Mucosa of gallbladder (tissue), 1 donor: ENCODE data around the gene ARMH2. TPM values are rescaled to one million over a fixed set of nuclear protein-coding genes. Genes with fewer than 3 reads are reported as not detected.
A peak's percentile ranks its signal among the peaks of the same experiment; 100 is the strongest.
"Not testable (repeated sequence)": the region's sequence is repeated elsewhere in the genome, so short reads cannot be mapped to it uniquely, and the experiment has no call there.

Experiments used
- DNase-seq: peaks from one replicate; pipeline ENCODE4 v3.0.0-alpha.2; 2020; ENCODE audit warnings: low spot score
- total RNA-seq: library from RNA; stranded (reverse); gene quantifications from one replicate; pipeline ENCODE4 v1.2.1, GENCODE V29; 2021
- donor health status: DM: no; HTN: no; CAD: no.

Gene ARMH2
- total RNA-seq, 1 donor from 2014 or later = not detected

DNA sequence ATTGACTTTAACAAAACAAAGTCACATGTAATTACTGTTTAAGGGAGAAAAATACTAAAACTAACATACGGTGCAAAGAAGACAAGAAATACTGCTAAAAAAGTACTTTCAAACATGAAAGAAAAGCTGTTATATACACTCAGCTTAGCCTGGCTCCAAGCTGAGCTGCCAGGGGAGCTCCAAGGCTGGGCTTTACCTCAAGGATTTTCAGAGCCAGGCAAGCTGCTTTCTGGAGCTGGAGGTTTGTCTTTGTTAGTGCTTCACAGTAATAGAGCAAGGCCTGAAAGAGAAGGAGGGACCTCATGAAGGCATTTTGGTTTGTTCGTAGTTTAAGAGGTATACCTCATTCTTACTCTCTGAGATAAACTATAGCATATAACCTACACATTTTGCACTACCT, 19.6 kb upstream of the ARMH2 start:
- DNase-seq = no peak

DNA sequence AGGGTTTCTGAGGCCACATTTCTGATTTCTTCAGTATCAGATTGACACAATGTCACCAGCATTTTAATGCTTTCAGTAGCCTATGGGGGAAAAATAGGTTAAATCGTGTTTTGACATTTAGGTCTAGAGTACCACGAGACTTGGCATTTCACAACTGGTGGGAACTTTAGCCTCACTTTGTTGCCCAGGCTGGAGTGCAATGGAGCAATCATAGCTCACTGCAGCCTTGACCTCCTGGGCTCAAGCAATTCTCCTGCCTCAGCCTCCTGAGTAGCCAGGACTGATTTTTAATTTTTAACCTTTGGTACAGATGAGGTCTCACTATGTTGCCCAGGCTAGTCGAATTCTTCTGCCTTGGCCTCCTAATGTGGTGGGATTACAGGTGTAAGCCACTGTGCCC, 11.0 kb upstream of the ARMH2 start:
- DNase-seq = no peak

DNA sequence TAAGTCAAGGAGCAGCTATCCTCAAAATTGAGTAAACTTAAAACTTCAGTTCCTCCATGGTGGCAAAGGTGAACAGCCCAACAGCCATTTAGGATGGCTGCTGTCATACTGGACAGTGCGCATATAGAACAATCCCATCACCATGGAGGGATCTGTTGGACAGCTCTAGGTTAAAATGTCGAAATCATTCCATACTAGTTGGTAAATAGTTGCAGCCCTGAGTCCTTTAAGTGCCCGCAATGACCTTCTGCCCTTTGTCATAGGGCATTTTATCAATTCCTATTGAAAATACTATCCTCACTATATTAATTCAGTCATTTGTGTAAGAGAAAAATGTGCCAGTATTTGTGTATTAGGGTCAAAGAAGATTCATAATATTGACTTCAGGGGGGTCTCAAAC, 8.9 kb upstream of the ARMH2 start:
- no peak for DNase-seq

DNA sequence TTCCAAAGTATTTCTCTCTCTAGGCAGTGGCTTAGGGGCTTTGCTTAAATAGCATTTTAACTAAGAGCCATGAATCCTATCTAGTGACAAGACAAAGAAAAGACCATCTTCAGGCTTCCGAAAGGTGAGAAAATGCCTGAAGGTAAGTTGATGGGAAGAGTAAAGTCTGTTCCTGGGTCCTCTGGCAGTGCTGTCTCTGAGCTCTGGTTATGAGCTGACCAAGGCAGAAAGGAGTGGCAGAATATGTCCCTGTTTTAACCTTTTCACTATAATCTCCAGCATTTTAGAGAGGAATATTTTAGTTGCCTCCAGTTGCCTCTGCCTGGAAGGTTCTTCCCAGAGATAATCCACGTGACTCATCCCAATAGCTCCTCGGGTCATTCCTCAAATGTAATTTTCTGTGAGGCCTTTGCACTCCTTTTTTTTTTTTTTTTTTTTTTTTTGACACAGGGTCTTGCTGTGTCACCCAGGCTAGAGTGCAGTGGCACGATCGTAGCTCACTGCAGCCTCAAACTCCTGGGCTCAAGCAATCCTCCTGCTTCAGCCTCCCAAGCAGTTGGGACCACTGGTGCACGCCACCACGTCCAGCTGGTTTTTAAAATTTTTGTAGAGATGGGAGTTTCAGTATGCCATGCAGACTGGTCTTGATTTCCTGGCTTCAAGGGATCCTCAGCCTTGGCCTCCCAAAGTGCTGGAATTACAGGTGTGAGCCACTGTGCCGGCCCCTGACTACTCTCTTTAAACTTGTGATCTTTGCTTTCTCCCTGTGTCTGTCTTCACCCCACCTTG, 3.7 kb upstream of the ARMH2 start:
- DNase-seq = no peak

- DNase-seq = no peak
Measured at GRCh38 chr6:24799541-24799915, 811 bp upstream of the ARMH2 start.

- DNase-seq = no peak
Measured at GRCh38 chr6:24797596-24798216, 1.0 kb downstream of the ARMH2 start.

DNA sequence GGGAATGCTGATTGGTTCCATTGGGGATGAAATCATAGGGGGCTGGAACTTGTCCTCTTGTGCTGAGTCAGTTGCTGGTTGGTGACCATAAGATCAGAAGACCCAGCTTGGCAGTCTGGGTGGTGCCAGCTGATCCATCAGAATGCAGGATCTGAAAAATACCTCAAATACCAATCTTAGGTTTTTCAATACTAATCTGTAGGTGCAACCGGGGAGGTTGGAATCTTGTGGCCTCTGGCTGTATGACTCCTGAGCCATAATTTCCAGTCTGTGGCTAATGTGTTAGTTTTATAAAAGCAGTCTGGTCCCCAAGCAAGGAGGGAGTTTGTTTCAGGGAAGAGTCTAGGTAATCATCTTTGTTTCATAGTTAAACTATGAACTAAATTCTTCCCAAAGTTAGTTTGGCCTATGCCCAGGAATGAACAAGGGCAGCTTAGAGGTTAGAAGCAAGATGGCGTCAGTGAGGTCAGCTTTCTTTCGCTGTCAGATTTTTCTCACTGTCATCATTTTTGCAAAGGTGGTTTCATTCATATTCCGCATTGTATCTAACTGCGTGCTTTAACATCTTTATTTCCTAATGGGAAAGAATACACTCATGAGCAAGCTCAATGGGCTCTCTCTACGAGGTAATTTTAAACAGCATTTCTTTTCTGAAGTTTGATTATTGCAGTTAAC, 2.0 kb downstream of the ARMH2 start:
- no peak for DNase-seq

GRCh38 chr6:24795106-24795505, 3.6 kb downstream of the ARMH2 start:
- no peak for DNase-seq

GRCh38 chr6:24788031-24788665, 10.6 kb downstream of the ARMH2 start:
- no peak for DNase-seq

DNA sequence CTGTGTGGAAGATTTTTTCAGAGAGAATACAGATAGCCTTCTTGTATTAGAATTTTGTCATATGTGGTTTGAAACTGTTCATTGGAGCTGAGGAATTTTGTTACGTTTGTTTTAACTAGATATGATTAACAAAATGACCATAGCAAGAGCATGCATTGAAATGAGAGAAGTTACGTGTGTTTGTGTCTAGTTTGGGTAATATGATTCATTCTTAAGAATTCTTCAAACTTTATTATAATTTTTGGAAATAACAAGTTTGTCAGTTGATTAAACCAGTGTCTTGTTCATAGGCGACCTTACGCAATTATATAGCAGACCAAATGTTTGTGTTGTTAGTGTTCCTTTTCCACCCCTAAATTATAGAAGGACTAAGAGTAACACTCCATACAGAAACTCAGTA, 18.5 kb downstream of the ARMH2 start:
- no peak for DNase-seq

GRCh38 chr6:24779416-24780016, 19.2 kb downstream of the ARMH2 start:
- no peak for DNase-seq

GRCh38 chr6:24778878-24779277, 19.8 kb downstream of the ARMH2 start:
- no peak for DNase-seq

GRCh38 chr6:24778121-24778520, 20.6 kb downstream of the ARMH2 start:
- DNase-seq = no peak

DNA sequence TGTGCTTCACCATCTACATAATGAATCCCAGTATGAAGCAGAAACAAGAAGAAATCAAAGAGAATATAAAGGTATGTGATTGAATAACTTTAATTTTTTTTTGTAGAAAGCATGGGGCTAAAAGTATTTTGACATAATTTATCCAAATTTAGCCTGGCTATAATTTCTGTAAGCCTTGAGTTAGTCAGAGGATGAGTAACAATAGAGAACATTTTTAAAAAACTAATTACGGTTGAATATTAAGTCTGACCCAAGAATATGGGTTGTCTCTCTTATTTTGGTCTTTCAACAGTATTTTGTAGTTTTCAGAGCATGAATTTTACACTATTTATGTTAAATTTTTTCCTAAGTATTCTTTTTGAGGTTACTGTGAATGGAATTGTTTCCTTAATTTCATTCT, 21.5 kb downstream of the ARMH2 start:
- DNase-seq = no peak

DNA sequence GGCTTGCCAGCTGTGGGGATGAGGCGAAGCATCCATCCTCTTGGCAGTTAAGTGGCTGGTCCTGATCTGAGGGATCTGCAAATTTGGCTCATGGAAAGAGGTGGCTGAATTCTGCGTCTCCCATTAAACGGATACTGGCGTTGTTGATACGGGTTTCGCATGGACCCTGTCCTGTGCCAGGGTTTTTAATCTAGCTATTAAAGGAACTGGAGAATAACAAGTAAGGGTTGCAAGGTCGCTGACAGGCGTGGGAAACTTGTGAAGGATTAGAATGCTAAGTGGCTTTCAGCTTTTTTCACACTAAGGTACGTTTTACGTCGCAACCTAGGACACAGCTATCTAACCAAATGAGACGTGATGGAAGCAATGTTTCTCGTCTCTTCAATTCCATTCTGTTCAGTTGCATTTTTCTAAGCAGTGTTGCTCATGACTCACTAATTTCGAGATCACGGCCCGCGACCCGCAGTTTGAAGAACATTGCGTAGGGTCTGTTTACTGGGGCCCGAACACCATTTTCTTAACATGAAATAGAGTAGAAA, 23.1 kb downstream of the ARMH2 start:
- no peak for DNase-seq

GRCh38 chr6:24774696-24775519, 23.8 kb downstream of the ARMH2 start, which contains the start of gene GMNN:
TSS of gene GMNN (plus strand) at chr6:24774937. CDS start at chr6:24777247, 2,310 bp downstream.
- DNase-seq = peak; percentile 98

GRCh38 chr6:24768361-24768760, 30.4 kb downstream of the ARMH2 start:
- DNase-seq = no peak

DNA sequence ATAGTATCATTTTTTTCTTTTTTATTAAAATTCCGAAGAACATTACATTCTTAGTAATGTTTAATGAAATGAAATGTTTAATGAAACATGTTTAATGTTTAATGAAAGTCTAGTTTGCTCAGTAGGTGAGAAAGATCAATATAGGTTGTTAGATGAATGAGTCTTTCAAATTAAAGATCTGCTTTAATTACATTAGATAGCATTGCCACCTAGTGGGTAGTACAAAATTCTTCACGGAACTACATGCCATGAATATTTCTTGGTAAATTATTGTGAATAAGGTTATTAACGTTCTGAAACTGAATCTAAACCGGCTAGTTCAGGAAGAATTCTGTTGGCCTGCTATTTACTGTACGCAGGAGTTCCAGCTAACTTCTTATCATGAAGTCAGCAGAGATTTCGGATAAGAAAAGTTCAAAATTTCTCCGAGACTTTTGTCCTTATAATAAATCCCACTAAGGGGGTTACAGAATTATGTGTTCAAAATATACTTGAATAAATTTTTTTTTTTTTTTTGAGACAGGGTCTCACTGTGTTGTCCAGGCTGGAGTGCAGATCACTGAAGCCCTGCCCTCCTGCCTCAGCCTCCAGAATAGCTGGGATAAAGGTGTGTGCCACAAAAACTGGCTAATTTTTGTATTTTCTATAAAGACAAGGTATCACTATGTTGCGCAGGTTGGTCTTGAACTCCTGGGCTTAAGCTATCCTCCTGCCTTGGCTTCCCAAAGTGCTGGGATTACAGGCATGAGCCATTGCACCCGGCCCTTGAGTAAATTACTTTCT, 31.8 kb downstream of the ARMH2 start:
- DNase-seq = no peak

- not testable (repeated sequence) for DNase-seq
Measured at GRCh38 chr6:24765968-24766367, 32.7 kb downstream of the ARMH2 start.
